NCI-H2107 treated with DMSO at 0.1 percent for 48 hours (cell line): Measurements from ENCODE around the gene PITPNM3.
"Not testable (repeated sequence)": the region's sequence is repeated elsewhere in the genome, so short reads cannot be mapped to it uniquely, and the experiment has no call there.

Experiments used
- DNase-seq: peaks from one replicate; lab custom pipeline; 2025; ENCODE audit not compliant: unreplicated experiment; lab: John Stamatoyannopoulos, UW

Gene PITPNM3

GRCh38 chr17:6482796-6483195 lies 73.6 kb downstream of the PITPNM3 start:
- DNase-seq = not testable (repeated sequence)

- no peak for DNase-seq
Measured at GRCh38 chr17:6482105-6482455, 74.3 kb downstream of the PITPNM3 start.

GRCh38 chr17:6480303-6480675 lies 76.1 kb downstream of the PITPNM3 start:
- DNase-seq = no peak

GRCh38 chr17:6479622-6480302 lies 76.6 kb downstream of the PITPNM3 start:
- DNase-seq = no peak

GRCh38 chr17:6478486-6478885 lies 77.9 kb downstream of the PITPNM3 start:
- DNase-seq = no peak

GRCh38 chr17:6477831-6478383 lies 78.4 kb downstream of the PITPNM3 start:
- DNase-seq = no peak

- DNase-seq = no peak
Measured at GRCh38 chr17:6476810-6477179, 79.6 kb downstream of the PITPNM3 start.

- DNase-seq = no peak
Measured at GRCh38 chr17:6476076-6476809, 80.1 kb downstream of the PITPNM3 start.

GRCh38 chr17:6475411-6475810 lies 80.9 kb downstream of the PITPNM3 start:
- DNase-seq = no peak

- DNase-seq = no peak
Measured at GRCh38 chr17:6474906-6475305, 81.4 kb downstream of the PITPNM3 start.

- no peak for DNase-seq
Measured at GRCh38 chr17:6474376-6474775, 82.0 kb downstream of the PITPNM3 start.

- DNase-seq = no peak
Measured at GRCh38 chr17:6473128-6473767, 83.1 kb downstream of the PITPNM3 start.

GRCh38 chr17:6472517-6472916 lies 83.8 kb downstream of the PITPNM3 start:
- DNase-seq = no peak

GRCh38 chr17:6471531-6472465 lies 84.6 kb downstream of the PITPNM3 start:
- DNase-seq = no peak

- no peak for DNase-seq
Measured at GRCh38 chr17:6470751-6471521, 85.4 kb downstream of the PITPNM3 start.

GRCh38 chr17:6470146-6470718 lies 86.1 kb downstream of the PITPNM3 start:
- DNase-seq = no peak

GRCh38 chr17:6468051-6468790 lies 88.1 kb downstream of the PITPNM3 start:
- DNase-seq = no peak

- DNase-seq = no peak
Measured at GRCh38 chr17:6467567-6467966, 88.8 kb downstream of the PITPNM3 start.
